GM23248 (cell line): Measurements from ENCODE around the gene PEAK3.

ENCODE experiments used
- EZH2 ChIP-seq: fragments of 200-600 bp; sonication (generic); IDR thresholded peaks from 2 replicates; pipeline ENCODE4 v1.6.1; 2018; ENCODE audit warnings: antibody characterized with exemption, mild to moderate bottlenecking; ENCODE audit not compliant: insufficient read depth, poor library complexity, severe bottlenecking
- EZH2phosphoT487 ChIP-seq: fragments of 200-600 bp; sonication (generic); IDR thresholded peaks from 2 replicates; pipeline ENCODE4 v1.6.1; 2018; ENCODE audit warnings: antibody characterized with exemption, moderate library complexity, mild to moderate bottlenecking, low read depth; ENCODE audit not compliant: insufficient read depth

DNA sequence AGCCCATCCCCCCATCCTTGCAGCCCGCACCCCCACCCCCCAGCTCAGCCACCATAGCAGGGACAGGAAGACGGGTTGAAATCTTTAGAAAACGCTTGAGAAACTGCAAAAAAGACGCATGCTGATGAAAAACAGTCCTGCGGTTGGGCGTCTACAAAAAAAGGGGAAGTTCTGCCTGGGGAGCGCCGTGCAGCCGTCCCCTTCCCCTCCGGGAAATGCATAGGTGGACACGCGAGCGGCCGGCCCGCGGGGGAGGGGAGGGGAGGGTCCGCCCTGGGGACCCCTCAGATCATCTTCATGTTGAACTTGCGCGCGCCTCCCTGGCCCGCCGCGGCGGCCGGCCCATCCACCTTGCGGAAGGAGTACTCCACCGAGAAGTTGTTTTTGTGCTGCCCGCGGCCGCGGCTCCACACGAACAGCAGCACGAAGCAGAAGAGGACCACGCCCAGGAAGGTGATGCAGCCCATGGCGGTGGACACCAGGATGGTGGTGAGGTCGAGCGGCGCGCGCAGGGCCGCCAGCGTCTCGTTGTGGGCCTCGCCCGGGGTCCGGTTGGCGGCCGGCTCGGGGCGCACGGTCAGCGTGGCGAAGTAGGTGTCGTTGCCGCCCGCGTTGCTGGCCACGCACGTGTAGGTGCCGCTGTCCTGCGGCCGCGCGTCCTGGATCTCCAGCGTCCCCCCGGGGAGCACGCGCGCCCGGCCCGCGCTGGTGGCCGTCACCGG, 7.9 kb upstream of the PEAK3 start:
- TF ChIP-seq EZH2 = peak; percentile 77
- TF ChIP-seq EZH2phosphoT487 = no peak
